Rectal smooth muscle tissue (tissue), 1 donor: ENCODE results near the gene VSIG10.
"Not testable (repeated sequence)": the region's sequence is repeated elsewhere in the genome, so short reads cannot be mapped to it uniquely, and the experiment has no call there.

Experiments used
- H3K27ac ChIP-seq: one replicate; pipeline ENCODE4 v1.7.0; 2013; ENCODE audit warnings: low read depth, low read length, inconsistent platforms
- H3K27me3 ChIP-seq: one replicate; pipeline ENCODE4 v1.7.0; 2013; ENCODE audit warnings: low read length; ENCODE audit not compliant: control insufficient read depth, insufficient read depth
- H3K36me3 ChIP-seq: one replicate; pipeline ENCODE4 v1.7.0; 2013; ENCODE audit warnings: low read length; ENCODE audit not compliant: control insufficient read depth, insufficient read depth
- H3K4me1 ChIP-seq: one replicate; pipeline ENCODE4 v1.7.0; 2013; ENCODE audit warnings: low read length; ENCODE audit not compliant: control insufficient read depth, insufficient read depth
- H3K4me3 ChIP-seq: one replicate; pipeline ENCODE4 v1.7.0; 2013; ENCODE audit warnings: low read length
- H3K9ac ChIP-seq: one replicate; pipeline ENCODE4 v1.7.0; 2013; ENCODE audit warnings: low read length

The VSIG10 gene

GRCh38 chr12:118102070-118102469 lies 1.7 kb downstream of the VSIG10 start:
- Histone ChIP-seq H3K27me3 (no peaks in the 10 kb centered on the region), H3K4me3 (no peak overlapping the region), H3K27ac (no peak overlapping the region), H3K4me1 (no peaks in the 10 kb centered on the region), H3K9ac (no peak overlapping the region), H3K36me3 (no peaks in the 10 kb centered on the region)

GRCh38 chr12:118101051-118101450 lies 2.8 kb downstream of the VSIG10 start:
- H3K4me1 ChIP-seq, result no peaks in the 10 kb centered on the region
- no peak overlapping the region for H3K9ac ChIP-seq
- H3K4me3 ChIP-seq, result no peak overlapping the region
- no peaks in the 10 kb centered on the region for H3K36me3 ChIP-seq
- H3K27me3 ChIP-seq, result no peaks in the 10 kb centered on the region
- no peak overlapping the region for H3K27ac ChIP-seq

- no peaks in the 10 kb centered on the region for H3K4me1 ChIP-seq
- H3K4me3 ChIP-seq, result no peak overlapping the region
- no peak overlapping the region for H3K27ac ChIP-seq
- H3K36me3 ChIP-seq, result no peaks in the 10 kb centered on the region
- H3K9ac ChIP-seq, result no peak overlapping the region
- H3K27me3 ChIP-seq, result no peaks in the 10 kb centered on the region
These were observed 4.7 kb downstream of the VSIG10 start for GRCh38 chr12:118098911-118099671.

- Histone ChIP-seq H3K9ac (no peak overlapping the region), H3K4me3 (no peak overlapping the region), H3K4me1 (no peaks in the 10 kb centered on the region), H3K27me3 (no peaks in the 10 kb centered on the region), H3K27ac (no peak overlapping the region), H3K36me3 (no peaks in the 10 kb centered on the region)
These were observed 5.4 kb downstream of the VSIG10 start for GRCh38 chr12:118098401-118098800.

- H3K27me3 ChIP-seq, result no peaks in the 10 kb centered on the region
- no peaks in the 10 kb centered on the region for H3K4me1 ChIP-seq
- H3K4me3 ChIP-seq, result no peak overlapping the region
- no peak overlapping the region for H3K9ac ChIP-seq
- H3K36me3 ChIP-seq, result no peaks in the 10 kb centered on the region
- H3K27ac ChIP-seq, result no peak overlapping the region
These were observed 9.8 kb downstream of the VSIG10 start for GRCh38 chr12:118094039-118094438.

- no peaks in the 10 kb centered on the region for H3K4me1 ChIP-seq
- no peak overlapping the region for H3K9ac ChIP-seq
- H3K27me3 ChIP-seq, result no peaks in the 10 kb centered on the region
- H3K4me3 ChIP-seq, result no peak overlapping the region
- H3K27ac ChIP-seq, result no peak overlapping the region
- no peaks in the 10 kb centered on the region for H3K36me3 ChIP-seq
These were observed 14.0 kb downstream of the VSIG10 start for GRCh38 chr12:118089782-118090181.

GRCh38 chr12:118082161-118082560 lies 21.6 kb downstream of the VSIG10 start:
- H3K4me3 ChIP-seq, result no peak overlapping the region
- H3K27ac ChIP-seq, result no peak overlapping the region
- H3K36me3 ChIP-seq, result peaks cover 11% of the 10 kb centered on the region
- H3K27me3 ChIP-seq, result no peaks in the 10 kb centered on the region
- H3K4me1 ChIP-seq, result no peaks in the 10 kb centered on the region
- peak overlapping the region; percentile 30 for H3K9ac ChIP-seq

- peaks cover 11% of the 10 kb centered on the region for H3K36me3 ChIP-seq
- not testable (repeated sequence) for H3K27ac ChIP-seq, H3K4me3 ChIP-seq, H3K27me3 ChIP-seq, H3K4me1 ChIP-seq, H3K9ac ChIP-seq
These were observed 22.3 kb downstream of the VSIG10 start for GRCh38 chr12:118081521-118081920.

- H3K27me3 ChIP-seq, result no peaks in the 10 kb centered on the region
- H3K36me3 ChIP-seq, result peaks cover 6% of the 10 kb centered on the region
- no peak overlapping the region for H3K9ac ChIP-seq
- no peak overlapping the region for H3K4me3 ChIP-seq
- no peak overlapping the region for H3K27ac ChIP-seq
- no peaks in the 10 kb centered on the region for H3K4me1 ChIP-seq
These were observed 30.0 kb downstream of the VSIG10 start for GRCh38 chr12:118073768-118074167.

- Histone ChIP-seq H3K27me3 (no peaks in the 10 kb centered on the region), H3K9ac (no peak overlapping the region), H3K27ac (no peak overlapping the region), H3K36me3 (no peaks in the 10 kb centered on the region), H3K4me3 (no peak overlapping the region), H3K4me1 (no peaks in the 10 kb centered on the region)
These were observed 33.2 kb downstream of the VSIG10 start for GRCh38 chr12:118070650-118071049.

- H3K27ac ChIP-seq, result no peak overlapping the region
- no peaks in the 10 kb centered on the region for H3K27me3 ChIP-seq
- H3K36me3 ChIP-seq, result no peaks in the 10 kb centered on the region
- no peak overlapping the region for H3K4me3 ChIP-seq
- no peak overlapping the region for H3K9ac ChIP-seq
- H3K4me1 ChIP-seq, result no peaks in the 10 kb centered on the region
These were observed 35.4 kb downstream of the VSIG10 start for GRCh38 chr12:118068445-118068844.

- Histone ChIP-seq H3K36me3 (no peaks in the 10 kb centered on the region), H3K27me3 (no peaks in the 10 kb centered on the region), H3K27ac (no peak overlapping the region), H3K4me1 (no peaks in the 10 kb centered on the region), H3K4me3 (no peak overlapping the region), H3K9ac (no peak overlapping the region)
These were observed 38.4 kb downstream of the VSIG10 start for GRCh38 chr12:118065380-118065779.

- Histone ChIP-seq H3K4me3 (no peak overlapping the region), H3K9ac (no peak overlapping the region), H3K27ac (no peak overlapping the region), H3K27me3 (no peaks in the 10 kb centered on the region), H3K36me3 (no peaks in the 10 kb centered on the region), H3K4me1 (peaks cover 5% of the 10 kb centered on the region)
These were observed 39.2 kb downstream of the VSIG10 start for GRCh38 chr12:118064608-118065007.
